ENCODE data around the gene CFAP99.

CFAP99 gene

GRCh38 chr4:2383760-2384159, 35.0 kb upstream of the CFAP99 start:
- Mint-ChIP-seq H3K36me3 (ENCODE audit: low read depth) (peaks cover 6% of the 10 kb centered on the region), H3K27me3 (ENCODE audit: low read depth, poor library complexity) (peaks cover 23% of the 10 kb centered on the region), H3K27ac (no peak overlapping the region), H3K9me3 (peaks cover 12% of the 10 kb centered on the region), H3K4me3 (no peak overlapping the region), H3K4me1 (peaks cover 44% of the 10 kb centered on the region)
- no peak for TF ChIP-seq CTCF (IDR thresholded peaks at IDR 0.05)
- DNase-seq, result no peak

GRCh38 chr4:2384245-2384644, 34.5 kb upstream of the CFAP99 start:
- Mint-ChIP-seq H3K27me3 (ENCODE audit: low read depth, poor library complexity) (peaks cover 23% of the 10 kb centered on the region), H3K4me3 (peak overlapping the region; percentile 55), H3K4me1 (peaks cover 44% of the 10 kb centered on the region), H3K27ac (no peak overlapping the region), H3K9me3 (peaks cover 12% of the 10 kb centered on the region), H3K36me3 (ENCODE audit: low read depth) (peaks cover 6% of the 10 kb centered on the region)
- TF ChIP-seq CTCF (IDR thresholded peaks at IDR 0.05), result peak; percentile 13
- DNase-seq, result no peak

- TF ChIP-seq CTCF (IDR thresholded peaks at IDR 0.05), result no peak
- Mint-ChIP-seq H3K27me3 (ENCODE audit: low read depth, poor library complexity) (peaks cover 31% of the 10 kb centered on the region), H3K36me3 (ENCODE audit: low read depth) (peaks cover 6% of the 10 kb centered on the region), H3K27ac (peak overlapping the region; percentile 64), H3K9me3 (peaks cover 7% of the 10 kb centered on the region), H3K4me3 (peak overlapping the region; percentile 18), H3K4me1 (peaks cover 54% of the 10 kb centered on the region)
- DNase-seq, result peak; percentile 49
These were observed 33.2 kb upstream of the CFAP99 start for GRCh38 chr4:2385516-2385915.

- Mint-ChIP-seq H3K27me3 (ENCODE audit: low read depth, poor library complexity) (peaks cover 37% of the 10 kb centered on the region), H3K9me3 (no peaks in the 10 kb centered on the region), H3K36me3 (ENCODE audit: low read depth) (no peaks in the 10 kb centered on the region), H3K4me1 (peaks cover 66% of the 10 kb centered on the region), H3K27ac (no peak overlapping the region), H3K4me3 (no peak overlapping the region)
- no peak for TF ChIP-seq CTCF (IDR thresholded peaks at IDR 0.05)
- no peak for DNase-seq
These were observed 32.0 kb upstream of the CFAP99 start for GRCh38 chr4:2386717-2387116.

- H3K27me3 Mint-ChIP-seq (ENCODE audit: low read depth, poor library complexity), result peaks cover 42% of the 10 kb centered on the region
- H3K4me1 Mint-ChIP-seq, result peaks cover 70% of the 10 kb centered on the region
- DNase-seq, result no peak
- no peaks in the 10 kb centered on the region for H3K36me3 Mint-ChIP-seq (ENCODE audit: low read depth)
- H3K27ac Mint-ChIP-seq, result no peak overlapping the region
- no peak for TF ChIP-seq CTCF (IDR thresholded peaks at IDR 0.05)
- H3K9me3 Mint-ChIP-seq, result no peaks in the 10 kb centered on the region
- H3K4me3 Mint-ChIP-seq, result no peak overlapping the region
These were observed 31.5 kb upstream of the CFAP99 start for GRCh38 chr4:2387218-2387617.

GRCh38 chr4:2387829-2388228, 30.9 kb upstream of the CFAP99 start:
- no peak for TF ChIP-seq CTCF (IDR thresholded peaks at IDR 0.05)
- Mint-ChIP-seq H3K4me3 (no peak overlapping the region), H3K36me3 (ENCODE audit: low read depth) (no peaks in the 10 kb centered on the region), H3K4me1 (peaks cover 70% of the 10 kb centered on the region), H3K27ac (no peak overlapping the region), H3K27me3 (ENCODE audit: low read depth, poor library complexity) (peaks cover 48% of the 10 kb centered on the region), H3K9me3 (no peaks in the 10 kb centered on the region)
- DNase-seq, result no peak
